GM12872 (cell line): Measurements from ENCODE around the gene YIPF4.

Experiments used
- CTCF ChIP-seq: IDR thresholded peaks from 3 replicates; pipeline ENCODE4 v1.5.1; 2011; ENCODE audit warnings: low read depth, mild to moderate bottlenecking, low read length, moderate library complexity; ENCODE audit not compliant: insufficient read depth

Gene YIPF4

DNA sequence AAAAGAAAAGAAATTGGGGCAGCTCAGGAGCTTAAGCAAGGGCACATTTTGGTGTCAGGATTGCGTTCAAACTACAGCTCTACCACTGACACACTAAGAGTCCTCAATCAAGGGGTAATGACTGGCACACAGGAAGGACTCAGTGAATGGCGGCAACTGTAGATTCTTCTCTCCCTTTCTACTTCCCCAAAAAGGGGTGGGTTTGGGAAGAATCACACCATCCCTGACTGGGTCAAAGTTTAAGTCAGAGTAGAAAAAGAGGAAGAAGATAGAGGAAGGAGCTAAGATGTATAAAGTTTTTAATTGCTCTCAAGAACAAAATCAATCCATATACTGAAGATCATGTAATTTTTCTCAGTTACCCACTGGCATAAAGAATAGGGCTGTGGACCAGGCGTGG, 15.6 kb upstream of the YIPF4 start:
- no peak for TF ChIP-seq CTCF

DNA sequence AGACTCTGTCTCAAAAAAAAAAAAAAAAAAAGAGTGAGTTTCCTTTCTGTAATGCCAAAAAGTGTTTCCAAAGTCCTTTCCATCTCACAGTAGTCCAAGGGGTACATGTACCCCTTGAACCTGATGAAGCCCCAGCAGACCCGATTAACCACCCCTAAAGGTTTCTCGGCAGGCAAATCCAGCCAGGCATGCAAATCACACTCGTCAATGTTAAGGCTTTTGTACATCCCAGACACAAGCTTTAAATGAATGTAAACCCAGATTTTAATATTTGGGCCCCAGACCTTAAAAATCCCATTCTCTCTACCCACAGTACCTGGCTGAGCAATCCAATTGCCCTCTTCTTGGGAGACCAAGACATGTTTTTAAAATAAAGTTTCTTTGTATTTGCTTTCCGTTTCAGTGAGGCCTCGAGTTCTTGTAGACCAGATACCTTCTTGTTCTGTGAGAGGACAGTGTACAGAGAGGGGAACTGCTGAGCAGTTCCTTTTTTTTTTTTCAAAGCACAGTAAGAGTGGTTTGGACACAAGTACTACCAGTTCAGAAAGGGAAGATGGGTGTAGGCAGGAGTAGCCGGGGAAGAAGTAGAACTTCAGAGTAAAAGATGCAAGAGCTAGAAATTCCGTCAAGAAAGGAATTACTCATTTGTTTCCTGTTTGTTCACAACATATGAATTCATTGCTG, 13.1 kb upstream of the YIPF4 start, which contains the start of gene NLRC4:
Gene NLRC4, minus strand, starts transcription at position 465 of the 684 bp plus-strand sequence. CDS start 8,111 bp downstream, outside the sequence.
- TF ChIP-seq CTCF = no peak

- TF ChIP-seq CTCF = no peak
These were observed 6.6 kb upstream of the YIPF4 start for GRCh38 chr2:32271063-32271462.

DNA sequence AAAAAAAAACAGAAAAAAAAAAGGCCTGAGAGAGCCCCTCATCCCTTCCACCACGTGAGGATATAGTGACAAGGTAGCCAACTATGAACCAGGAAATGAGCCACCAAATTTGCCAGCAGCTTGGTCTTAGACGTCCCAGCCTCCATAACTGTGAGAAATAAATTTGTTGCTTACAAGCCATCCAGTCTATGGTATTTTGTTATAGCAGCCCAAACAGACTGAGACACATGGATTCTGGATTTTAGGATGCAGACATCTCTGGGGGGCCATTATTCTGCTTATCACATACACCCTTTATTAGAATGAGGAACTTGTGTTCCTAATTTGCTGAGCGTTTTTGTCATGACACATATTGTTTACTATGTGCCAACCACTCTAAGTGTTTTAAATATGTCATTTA, 5.4 kb upstream of the YIPF4 start:
- no peak for TF ChIP-seq CTCF

GRCh38 chr2:32274289-32274688, 3.4 kb upstream of the YIPF4 start:
- TF ChIP-seq CTCF = no peak

DNA sequence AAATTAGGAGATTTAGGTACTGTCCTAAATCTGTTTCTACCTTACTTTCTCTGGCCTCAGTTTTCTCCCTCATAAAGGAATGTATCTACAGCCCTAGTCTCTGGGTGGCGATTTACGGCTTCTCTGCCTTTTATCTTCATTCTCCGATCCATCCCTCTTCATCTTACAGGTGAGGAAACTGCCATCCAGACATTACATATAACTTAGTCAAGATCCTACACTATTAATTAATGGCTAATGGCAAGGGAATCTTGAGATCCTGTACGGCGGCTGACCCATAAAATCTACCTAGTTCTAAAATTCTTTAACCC, 386 bp upstream of the YIPF4 start:
- no peak for TF ChIP-seq CTCF

GRCh38 chr2:32278478-32278853, 762 bp downstream of the YIPF4 start:
- no peak for TF ChIP-seq CTCF
